ENCODE data around the gene ADAMTS6. TPM values are rescaled to one million over a fixed set of nuclear protein-coding genes. Genes with fewer than 3 reads are reported as not detected.
A peak's percentile ranks its signal among the peaks of the same experiment; 100 is the strongest.

Gene ADAMTS6
- polyA plus RNA-seq, 3 donors = 0.01 TPM; not detected in 2

GRCh38 chr5:65479527-65479926 lies 2.2 kb downstream of the ADAMTS6 start:
- H3K27ac Mint-ChIP-seq = no peak overlapping the region
- intact Hi-C loops (cut with micrococcal nuclease) = no loop called here
- no peaks in the 10 kb centered on the region for H3K36me3 ChIP-seq (replicated peaks in 1 of 2; ENCODE audit: control insufficient read depth in 1 of 2, insufficient read depth in 2 of 2, low read length in 2 of 2)
- H3K4me2 ChIP-seq (replicated peaks; ENCODE audit: extremely low read depth, low read length, poor library complexity, severe bottlenecking) = peak overlapping the region; percentile 94
- peaks cover 7% of the 10 kb centered on the region for H3K4me1 Mint-ChIP-seq
- H4K20me1 ChIP-seq (ENCODE audit: insufficient read depth, low read length) = no peaks in the 10 kb centered on the region
- no peak overlapping the region for H3K27ac ChIP-seq (ENCODE audit: low read depth in 1 of 2, low read length in 2 of 2)
- no peaks in the 10 kb centered on the region for H3K79me2 ChIP-seq (ENCODE audit: insufficient read depth, low read length)
- H3K9me3 ChIP-seq (replicated peaks in 1 of 2; ENCODE audit: control insufficient read depth in 1 of 2, insufficient read depth in 1 of 2, low read length in 2 of 2) = no peaks in the 10 kb centered on the region
- no peaks in the 10 kb centered on the region for H3K9me3 Mint-ChIP-seq
- H3K4me3 Mint-ChIP-seq = no peak overlapping the region
- peaks cover 2 to 9% (median 8%) of the 10 kb centered on the region in 3 donors for H3K27me3 Mint-ChIP-seq (ENCODE audit: low read depth in 3 of 3)
- no peak overlapping the region for H2AFZ ChIP-seq (ENCODE audit: insufficient read depth, low read depth, low read length, poor library complexity, severe bottlenecking)
- no peak overlapping the region for H3K4me3 ChIP-seq (replicated peaks in 1 of 3; ENCODE audit: low read depth in 2 of 3, low read length in 3 of 3)
- H3K36me3 Mint-ChIP-seq = no peaks in the 10 kb centered on the region
- no peak for TF ChIP-seq CTCF (IDR thresholded peaks at IDR 0.05)
- H3K4me1 ChIP-seq (ENCODE audit: control insufficient read depth in 1 of 2, insufficient read depth in 2 of 2, low read length in 2 of 2) = peaks cover 20 to 29% of the 10 kb centered on the region in 2 donors
- no peak overlapping the region for H3K9ac ChIP-seq (ENCODE audit: insufficient read depth, low read length, poor library complexity, severe bottlenecking)
- WGBS (ENCODE audit: insufficient coverage) = no CpG with 5 or more reads among the region's 1 CpG
- DNase-seq = no peak
- peaks cover 0 to 3% of the 10 kb centered on the region in 2 donors for H3K27me3 ChIP-seq (ENCODE audit: control insufficient read depth in 2 of 2, insufficient read depth in 2 of 2, low read length in 2 of 2)

GRCh38 chr5:65478336-65478735 lies 3.4 kb downstream of the ADAMTS6 start:
- H3K4me2 ChIP-seq (replicated peaks; ENCODE audit: extremely low read depth, low read length, poor library complexity, severe bottlenecking) = no peak overlapping the region
- H3K27ac Mint-ChIP-seq = no peak overlapping the region
- intact Hi-C loops (cut with micrococcal nuclease) = no loop called here

More at GRCh38 chr5:65478336-65478735, 3.4 kb downstream of the ADAMTS6 start:
- no peaks in the 10 kb centered on the region for H3K9me3 Mint-ChIP-seq
- Histone ChIP-seq H3K4me3 (replicated peaks in 1 of 3; ENCODE audit: low read depth in 2 of 3, low read length in 3 of 3) (no peak overlapping the region), H3K79me2 (ENCODE audit: insufficient read depth, low read length) (no peaks in the 10 kb centered on the region), H3K9me3 (replicated peaks in 1 of 2; ENCODE audit: control insufficient read depth in 1 of 2, insufficient read depth in 1 of 2, low read length in 2 of 2) (no peaks in the 10 kb centered on the region), H3K36me3 (replicated peaks in 1 of 2; ENCODE audit: control insufficient read depth in 1 of 2, insufficient read depth in 2 of 2, low read length in 2 of 2) (no peaks in the 10 kb centered on the region), H2AFZ (ENCODE audit: insufficient read depth, low read depth, low read length, poor library complexity, severe bottlenecking) (no peak overlapping the region), H3K27ac (ENCODE audit: low read depth in 1 of 2, low read length in 2 of 2) (no peak overlapping the region), H3K9ac (ENCODE audit: insufficient read depth, low read length, poor library complexity, severe bottlenecking) (no peak overlapping the region), H3K4me1 (ENCODE audit: control insufficient read depth in 1 of 2, insufficient read depth in 2 of 2, low read length in 2 of 2) (peaks cover 16 to 25% of the 10 kb centered on the region in 2 donors), H3K27me3 (ENCODE audit: control insufficient read depth in 2 of 2, insufficient read depth in 2 of 2, low read length in 2 of 2) (peaks cover 0 to 3% of the 10 kb centered on the region in 2 donors), H4K20me1 (ENCODE audit: insufficient read depth, low read length) (no peaks in the 10 kb centered on the region)
- WGBS (ENCODE audit: insufficient coverage) = no CpG with 5 or more reads among the region's 1 CpG
- H3K4me1 Mint-ChIP-seq = peaks cover 5% of the 10 kb centered on the region
- H3K36me3 Mint-ChIP-seq = no peaks in the 10 kb centered on the region
- DNase-seq = no peak
- no peak for TF ChIP-seq CTCF (IDR thresholded peaks at IDR 0.05)
- H3K27me3 Mint-ChIP-seq (ENCODE audit: low read depth in 3 of 3) = peaks cover 2 to 9% (median 8%) of the 10 kb centered on the region in 3 donors
- H3K4me3 Mint-ChIP-seq = no peak overlapping the region

Data from CD14-positive monocyte (primary cell).